SIG-M5 (cell line): ENCODE data around the gene MYO1D.

Experiments used
- DNase-seq: peaks from one replicate; lab custom pipeline; 2025; lab: John Stamatoyannopoulos, UW

The MYO1D gene

DNA sequence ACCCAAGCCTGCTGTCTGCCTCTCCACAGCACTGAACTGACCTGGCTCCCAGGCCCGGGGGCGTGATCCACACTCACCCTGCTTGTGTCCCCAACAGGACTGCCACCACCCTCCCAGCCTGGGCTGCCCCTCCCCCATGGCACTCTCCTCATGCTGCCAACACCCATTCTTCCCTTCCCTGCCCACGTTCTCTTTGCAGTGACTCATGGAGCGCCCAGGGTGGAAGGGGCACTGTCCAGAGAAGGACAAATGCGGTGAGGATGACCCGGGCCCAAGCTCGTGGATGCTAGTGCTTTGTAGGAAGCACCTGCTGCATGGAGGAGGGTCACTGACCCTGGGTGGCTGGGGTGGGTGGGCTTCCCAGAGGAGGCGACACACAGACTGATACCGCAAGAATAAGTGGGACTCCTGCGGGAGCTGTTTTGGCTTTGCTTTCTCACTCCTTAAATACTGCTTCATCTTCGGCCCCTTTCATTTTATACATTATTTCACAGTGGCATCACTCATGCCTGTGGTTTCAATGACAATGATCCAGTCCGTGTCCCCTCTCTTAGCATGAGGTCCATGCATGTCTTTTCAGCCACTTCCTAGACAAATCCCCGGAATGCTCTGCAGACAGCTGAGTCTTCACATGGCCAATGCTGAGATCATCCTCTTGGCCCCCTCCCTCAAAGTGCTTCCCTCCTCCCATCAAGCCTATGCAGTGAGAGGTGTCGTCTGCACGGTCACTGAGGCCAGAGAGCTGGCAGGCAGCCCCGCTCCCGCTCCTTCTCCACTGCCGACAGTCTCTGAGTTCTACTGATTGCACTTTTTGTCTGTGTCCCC, 372.5 kb downstream of the MYO1D start:
- DNase-seq: no peak

DNA sequence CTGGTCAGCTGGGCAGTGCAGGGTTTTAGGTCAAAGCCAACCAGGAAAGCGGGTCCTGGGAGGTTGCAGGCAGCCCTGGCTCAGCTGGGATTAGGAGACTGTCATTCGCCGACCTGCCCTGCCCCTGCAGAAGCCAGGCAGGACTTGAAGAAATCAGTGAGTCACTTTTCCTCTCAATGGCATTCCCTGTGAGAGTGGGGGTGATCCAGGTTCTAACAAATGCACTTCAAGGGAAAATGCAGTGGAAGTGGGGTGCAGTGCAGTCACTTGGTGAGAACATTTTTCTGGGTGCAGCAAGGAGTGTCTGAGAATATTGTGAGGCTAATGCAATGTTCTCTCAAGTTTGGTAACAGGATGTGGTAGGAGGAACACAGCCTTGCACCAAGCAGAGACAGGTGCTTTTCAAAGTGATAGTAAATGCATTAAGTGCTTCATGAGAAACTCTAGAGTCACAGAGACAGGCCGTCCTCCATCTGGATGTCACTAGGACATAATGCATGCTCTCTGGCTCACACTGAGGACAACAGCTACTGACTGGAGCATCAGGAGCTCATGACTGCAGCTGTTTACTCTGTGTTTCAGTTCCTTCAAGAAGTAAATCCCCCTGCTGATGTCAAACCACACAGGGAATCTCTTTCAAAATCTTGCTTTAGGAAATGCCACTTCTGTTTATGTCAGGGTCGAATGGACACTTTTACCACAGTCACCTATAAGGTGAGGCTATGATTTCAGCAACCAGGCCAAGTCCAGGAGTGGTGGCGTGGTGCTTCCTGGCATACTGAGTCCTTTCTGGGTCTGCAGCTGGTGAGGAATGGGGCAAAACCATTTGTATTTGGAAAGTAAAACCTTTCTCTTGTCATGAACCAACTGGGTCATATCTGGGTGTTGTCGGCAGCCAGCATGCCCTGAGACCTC, 373.4 kb downstream of the MYO1D start:
- DNase-seq: peak; percentile 30

DNA sequence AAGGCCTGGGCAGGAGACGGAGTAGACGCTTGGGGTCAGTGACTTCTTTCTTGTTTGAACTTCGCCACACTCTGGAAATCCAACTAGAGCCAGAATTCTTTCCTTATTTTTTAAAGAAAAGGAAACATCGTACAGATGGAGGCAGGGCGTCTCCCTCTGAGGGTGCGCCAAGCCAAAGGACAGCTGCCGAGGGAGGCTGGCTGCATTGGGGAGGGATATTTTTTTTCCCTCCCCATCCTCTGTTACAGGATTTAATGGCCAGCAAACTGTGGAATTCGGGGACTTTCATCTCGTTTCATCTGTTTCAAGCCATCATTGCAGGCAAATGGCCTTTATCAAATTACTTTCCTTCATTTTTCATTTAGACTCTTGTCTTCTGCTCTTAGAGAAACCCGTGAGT, 374.2 kb downstream of the MYO1D start:
- DNase-seq: no peak

DNA sequence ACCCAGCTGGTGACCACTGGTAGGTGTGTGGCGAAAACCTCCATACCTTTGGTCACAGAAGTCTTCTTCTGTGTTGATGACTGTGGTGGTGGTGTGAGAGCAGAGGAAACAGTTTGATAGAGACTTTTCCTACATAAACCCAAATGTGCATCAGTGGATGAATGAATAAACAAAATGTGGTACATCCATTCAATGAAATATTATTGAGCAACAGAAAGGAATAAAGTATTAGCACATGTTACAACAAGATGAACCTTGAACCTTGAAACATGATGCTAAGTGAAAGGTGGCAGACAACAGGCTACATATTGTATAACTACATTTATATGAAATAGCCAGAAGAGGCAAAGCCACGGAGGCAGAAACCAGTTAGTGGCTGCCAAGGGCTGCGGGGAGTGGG, 374.9 kb downstream of the MYO1D start:
- no peak for DNase-seq

DNA sequence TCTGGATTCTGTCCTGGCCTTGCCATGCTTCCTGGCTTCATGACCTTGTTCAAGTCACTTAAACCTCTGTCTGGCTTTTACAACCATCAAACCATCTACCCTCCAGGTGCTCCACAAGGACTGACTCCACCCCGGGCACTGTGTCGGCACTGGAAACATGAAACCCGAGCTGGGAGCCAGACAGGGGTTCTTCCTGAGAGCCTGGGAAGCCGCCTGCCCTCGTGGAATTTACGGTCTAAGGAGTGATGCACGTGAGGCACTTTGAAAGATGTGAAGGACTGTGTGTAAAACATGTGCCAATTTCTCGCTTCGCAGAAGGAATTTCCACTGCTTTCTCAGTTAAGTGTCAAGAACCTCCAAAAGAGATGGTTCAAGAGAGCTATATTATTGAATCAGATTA, 378.5 kb downstream of the MYO1D start:
- no peak for DNase-seq

DNA sequence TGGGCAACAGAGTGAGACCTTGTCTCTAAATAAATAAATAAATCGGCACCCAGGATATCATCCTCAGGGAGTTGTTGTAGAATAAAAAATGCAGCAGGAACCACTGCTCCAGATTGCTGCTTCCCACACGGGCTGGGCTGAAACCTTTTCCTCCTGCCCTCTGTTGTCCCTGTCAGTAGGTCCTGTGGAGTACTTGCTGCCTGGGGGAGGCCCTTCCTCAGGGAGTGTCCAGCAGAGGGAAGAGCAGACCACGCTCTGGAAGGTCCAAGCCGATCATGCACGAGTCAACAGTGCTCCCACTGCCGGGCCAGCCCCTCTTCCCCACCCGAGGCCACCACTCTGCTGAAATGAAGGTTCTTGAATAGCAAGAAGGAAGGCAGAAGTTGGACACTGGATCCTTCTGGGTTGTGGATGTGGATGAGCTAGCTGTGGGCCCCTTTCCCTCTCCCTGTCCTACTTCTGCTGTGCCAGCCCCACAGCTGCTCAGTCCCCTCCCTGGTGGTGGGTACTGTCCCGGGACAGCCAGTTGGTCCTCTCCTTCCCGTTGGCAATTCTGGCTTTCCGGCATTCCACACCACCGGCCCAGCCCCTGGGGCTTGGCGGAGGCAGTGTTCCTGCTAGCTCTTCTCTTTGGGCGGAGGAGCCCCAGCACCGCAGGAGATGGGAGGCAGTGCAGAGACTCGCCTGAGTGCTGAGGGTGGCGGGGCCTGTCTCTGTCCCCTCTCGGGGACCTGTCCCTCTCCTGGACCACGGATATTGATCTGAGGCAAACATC, 379.3 kb downstream of the MYO1D start:
- DNase-seq: no peak

DNA sequence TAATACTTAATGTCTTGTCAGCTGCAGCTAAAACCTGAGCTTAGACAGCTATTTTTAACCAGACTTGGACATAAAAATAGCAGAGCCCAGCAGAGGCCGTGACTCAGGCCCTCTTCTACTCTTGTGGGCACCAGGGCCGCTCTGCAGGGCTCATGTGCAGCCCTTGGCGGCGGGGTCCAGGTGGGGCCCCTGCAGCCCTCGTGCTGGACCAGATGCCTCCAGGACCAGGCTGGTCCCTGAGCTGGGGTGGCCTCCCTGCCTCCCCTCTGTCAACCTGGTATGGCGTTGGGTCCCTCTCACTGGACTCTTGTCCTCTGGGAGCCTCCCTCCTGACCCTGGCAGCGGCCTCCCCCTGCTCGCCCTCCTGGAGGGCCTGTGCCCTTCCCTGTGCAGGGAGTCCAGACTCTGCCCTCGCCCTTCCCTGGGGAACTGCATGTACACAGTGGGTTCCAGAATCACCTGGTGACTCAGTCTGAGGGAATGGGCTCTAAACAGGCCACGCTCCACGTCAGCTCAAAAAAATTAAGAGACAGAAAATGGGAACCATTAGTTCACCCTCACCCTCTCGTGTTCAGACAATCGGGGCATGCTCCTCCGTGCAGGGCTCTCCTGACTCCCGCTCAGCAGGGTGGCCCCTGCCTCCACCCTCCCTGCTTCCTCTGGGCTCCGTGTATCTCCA, 380.4 kb downstream of the MYO1D start:
- DNase-seq: no peak

DNA sequence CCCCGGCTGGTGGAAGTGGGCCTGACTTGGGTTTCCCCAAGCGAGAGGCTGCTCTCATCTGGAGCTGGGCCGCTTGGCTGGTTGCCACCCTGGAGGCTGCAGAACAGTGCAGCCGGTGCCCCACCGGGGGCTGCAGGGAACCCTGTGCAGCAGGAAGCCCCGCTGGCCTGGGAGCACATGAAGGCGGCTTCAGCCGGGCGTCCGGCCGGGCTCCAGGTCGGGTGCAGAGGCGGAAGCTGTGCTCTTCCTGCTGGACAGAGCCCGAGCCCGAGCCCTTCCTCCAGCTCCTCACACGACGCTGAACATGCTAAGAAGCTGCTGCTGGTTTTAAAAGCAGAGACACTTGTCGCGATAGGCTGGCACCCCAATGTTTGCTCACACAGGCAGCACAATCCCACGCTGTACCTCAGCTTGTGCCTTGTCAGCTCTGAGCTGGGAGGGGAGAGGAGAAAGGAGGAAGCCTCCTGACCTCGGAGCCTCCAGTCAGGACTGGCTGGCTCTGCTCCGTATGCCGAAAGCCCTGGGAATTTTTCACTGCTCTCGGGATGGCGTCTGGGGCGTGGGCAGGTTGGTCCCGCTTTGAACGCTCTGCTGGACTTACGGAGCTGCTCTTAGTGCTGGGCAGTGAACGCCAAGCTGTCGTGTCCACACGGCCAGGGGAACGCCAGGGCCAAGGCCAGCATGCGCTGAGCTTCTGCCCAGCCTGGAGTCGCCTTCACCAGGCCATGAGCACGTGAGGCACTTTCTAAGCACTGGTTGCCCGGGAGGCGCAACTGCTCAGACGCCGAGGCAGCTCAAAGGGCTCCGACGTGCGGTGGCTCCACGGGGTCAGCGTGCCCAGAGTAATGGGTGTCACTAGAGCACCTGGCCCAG, 381.3 kb downstream of the MYO1D start:
- no peak for DNase-seq

DNA sequence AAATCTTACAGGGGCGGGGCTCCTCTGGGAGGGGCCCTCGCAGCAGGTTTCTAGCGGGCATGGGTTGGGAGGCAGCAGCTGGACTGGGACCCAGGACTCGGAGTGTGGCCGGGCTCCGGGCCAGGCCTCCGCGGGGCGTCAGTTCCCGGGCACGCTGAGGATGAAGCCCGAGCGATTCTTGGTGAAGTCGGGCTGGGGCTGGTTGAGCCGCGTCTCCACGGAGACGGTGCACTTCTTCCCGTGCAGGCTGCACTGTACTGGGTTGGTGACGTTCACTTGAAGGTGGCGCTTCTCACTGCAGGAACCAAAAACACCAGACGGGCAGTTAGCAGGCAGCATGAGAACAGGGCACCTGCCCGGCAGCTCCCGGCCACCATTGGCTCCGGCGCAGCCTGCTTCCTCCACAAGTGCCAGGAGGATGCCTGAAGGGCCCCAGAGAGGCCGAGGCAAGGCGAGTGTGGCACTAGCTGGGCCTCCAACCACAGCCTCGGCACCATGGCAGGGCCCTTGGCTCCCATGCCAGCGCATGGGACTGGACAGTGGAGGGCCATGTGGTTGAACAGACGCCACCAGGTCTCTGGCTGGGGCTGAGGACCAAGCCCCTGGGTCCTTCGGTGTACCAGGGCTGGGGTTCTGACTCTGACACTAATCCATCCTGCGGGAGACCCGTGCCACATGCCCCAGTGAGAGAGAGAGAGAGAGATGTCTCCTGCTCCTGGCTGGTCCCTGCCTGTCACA, 382.1 kb downstream of the MYO1D start:
- no peak for DNase-seq

DNA sequence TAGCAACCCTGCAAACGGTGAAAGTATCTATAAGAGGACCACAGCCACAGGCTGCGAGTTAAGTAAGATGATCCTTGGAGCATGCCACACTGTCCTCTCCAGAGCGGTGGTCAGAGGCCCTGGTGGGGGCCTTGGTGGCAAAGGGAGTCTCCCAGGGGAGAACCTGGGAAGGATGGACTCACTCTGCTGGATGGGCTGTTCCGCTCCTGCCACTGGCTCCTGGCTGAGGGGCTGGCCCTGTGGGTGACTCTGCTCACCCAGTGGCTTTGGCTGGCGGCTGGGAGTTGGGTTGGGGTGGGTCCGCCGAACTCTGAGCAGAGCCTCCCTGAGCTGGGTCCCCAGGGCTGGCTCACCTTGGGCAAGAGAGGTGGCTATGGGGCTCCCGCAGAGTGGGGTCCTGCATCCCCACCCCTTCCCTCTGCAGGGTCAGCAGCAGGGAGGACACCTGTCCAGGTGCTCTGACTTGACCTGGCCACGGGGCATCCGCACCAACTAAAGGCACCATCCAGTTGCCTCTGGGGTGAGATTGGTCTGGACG, 382.9 kb downstream of the MYO1D start:
- DNase-seq: no peak

DNA sequence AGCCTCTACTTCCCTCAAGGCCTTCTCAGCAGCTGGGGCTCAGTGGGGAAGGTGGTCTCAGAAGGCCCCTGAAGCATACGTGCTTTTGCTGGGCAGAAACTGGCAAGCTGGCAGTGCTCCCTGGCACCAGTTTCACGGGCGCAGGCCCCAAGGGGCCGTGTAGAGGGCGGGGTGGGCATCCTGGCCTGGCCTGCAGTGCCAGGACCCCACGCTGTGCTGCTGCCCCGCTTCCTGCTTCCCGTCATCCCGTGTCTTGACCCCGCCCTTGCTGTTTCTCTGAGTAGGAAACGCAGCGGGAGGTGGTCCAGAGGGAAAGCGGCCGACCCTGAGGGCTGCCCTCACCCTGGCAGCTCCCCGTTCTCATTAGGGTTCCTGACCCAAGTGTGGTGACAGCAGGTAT, 383.4 kb downstream of the MYO1D start:
- DNase-seq: no peak

DNA sequence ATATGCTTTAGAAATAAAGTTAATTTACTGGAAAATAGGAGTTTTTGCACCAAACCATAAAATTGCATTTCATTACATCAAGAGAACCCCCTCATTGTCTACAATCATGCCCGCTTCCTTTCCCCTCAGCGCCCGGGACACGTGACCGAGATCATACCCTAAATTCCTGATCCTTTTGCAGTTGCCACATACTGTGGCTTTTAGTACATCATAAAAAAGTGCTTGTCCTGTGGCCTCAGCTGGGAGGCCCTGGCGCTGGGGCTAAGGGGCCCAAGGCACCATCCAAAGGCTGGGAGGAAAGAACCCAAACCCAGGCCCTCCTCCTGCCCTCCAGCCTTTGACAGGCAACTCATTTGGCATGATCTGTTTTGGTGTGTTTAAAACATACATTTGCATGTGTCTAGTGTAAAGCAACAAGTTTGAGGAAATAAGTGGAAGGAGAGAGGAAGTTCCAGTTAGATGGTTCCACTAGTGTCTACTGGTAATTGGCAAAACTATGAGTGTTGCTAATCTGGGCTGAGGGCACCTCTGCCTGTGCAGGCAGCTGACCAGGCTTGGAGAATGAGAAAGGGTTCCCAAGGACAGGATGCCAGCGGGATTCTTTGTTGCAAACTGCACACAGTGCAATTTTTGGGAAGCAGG, 384.2 kb downstream of the MYO1D start:
- peak; percentile 44 for DNase-seq

DNA sequence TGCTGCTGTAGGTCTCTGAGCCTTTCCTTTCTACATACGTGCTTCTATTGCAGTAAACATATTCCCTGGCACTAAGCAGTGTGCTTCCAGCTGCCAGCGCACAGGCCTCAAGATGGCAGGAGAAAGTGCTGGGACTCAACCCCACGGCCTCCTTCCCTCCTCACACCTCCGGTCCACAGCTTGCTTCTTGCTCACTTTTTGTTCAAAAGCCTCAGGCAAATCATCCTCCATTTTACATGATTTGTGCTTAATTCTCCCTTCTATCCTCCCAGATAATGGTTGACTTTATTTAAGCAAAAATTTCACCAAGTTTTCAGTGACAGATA, 384.7 kb downstream of the MYO1D start:
- DNase-seq: no peak

DNA sequence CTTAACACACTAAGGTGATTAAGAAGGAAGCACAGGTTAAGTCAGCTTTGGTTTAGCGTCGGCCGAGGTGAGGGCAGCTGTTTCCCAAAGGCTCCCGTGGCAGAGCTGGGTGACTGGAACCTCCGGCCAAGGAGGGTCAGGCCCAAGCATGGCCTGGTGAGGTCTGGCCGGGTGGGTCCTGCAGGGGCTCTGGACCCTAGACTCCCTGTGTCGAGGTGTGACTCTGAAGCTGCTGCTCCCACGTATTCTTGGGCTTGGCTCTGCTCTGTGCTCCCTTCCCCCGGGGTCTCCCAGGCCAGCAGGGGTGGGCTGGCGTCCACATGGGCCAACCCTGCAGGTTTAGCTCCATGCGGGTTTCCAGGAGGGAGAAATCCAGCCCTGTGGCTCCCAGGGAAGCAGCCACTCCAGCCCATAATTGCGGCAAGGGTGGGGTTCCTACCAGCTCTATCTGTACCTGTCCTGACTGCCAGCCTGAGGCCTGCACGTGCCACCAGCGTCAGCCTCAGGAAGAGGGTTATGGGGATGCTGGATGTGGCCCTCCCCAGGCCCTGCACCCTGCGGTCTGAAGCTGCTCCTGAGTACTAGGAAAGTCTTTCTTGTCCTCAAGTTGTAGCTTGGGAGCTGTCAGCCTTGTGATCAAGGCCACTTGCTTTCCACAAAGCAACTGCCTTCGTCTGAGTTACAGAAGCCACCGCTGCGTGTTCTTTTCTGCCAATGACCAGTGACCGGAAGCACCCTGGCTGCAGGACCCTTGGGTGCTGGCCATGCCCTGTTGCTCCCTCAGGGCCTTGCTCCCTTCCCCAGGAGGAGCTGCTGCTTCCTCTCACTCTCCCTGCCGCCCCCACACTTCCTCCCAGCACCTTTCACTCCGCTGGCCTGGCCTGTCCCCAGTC, 385.3 kb downstream of the MYO1D start:
- DNase-seq: no peak

DNA sequence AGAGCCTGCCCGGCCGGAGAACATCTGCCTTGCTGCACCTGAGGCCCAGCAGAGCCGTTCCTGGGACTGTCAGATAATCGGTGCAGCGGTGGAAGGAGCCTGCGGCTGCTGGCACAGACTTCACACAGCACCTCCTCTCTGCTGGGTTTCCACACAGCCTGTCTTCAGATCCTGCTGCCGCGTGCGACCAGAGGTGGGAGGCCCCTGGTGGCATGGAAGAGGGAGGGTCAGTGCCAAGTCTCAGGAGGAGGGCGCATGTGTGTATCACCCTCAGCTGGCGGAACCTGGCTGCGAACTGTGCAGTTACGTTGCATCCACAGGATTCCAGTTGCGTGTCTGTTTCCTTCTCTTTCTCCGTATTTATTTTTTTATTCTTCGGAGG, 386.8 kb downstream of the MYO1D start:
- DNase-seq: no peak

DNA sequence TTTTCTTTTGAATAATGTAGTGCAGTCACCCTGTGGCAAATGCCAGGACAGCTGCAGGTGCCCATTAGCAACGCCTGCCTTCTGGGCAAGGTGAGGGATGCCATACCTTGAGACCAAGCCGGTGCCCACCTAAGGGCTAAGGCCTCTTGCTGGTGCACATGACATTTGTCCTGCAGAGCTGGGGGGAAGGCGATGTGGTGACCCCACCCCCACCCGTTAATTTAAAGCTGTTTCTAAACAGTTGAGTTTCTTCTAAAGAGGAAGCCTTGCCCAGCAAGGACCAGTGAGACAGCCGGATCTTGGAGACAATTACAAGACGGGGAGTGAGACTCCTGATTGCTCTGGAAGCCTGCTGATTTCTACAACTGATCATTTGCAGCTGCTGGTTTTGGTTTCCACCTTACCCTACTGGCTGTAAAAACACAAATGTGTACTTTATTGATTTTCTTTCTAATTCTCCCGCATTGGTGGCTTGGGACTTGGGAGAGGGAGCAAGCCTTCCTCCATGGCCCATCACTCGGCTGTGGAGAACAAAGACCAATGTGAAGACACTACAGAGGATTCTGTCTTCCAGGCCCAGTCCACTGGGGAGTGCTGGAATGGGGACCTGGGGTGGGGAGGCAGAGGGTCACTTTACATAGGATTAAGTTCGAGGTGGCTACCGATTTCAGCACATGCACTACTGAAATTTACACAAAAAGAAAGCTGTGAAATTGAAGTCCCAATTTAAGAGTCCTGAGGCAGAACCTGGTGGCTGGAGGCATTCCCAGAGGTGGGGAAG, 387.4 kb downstream of the MYO1D start:
- no peak for DNase-seq

DNA sequence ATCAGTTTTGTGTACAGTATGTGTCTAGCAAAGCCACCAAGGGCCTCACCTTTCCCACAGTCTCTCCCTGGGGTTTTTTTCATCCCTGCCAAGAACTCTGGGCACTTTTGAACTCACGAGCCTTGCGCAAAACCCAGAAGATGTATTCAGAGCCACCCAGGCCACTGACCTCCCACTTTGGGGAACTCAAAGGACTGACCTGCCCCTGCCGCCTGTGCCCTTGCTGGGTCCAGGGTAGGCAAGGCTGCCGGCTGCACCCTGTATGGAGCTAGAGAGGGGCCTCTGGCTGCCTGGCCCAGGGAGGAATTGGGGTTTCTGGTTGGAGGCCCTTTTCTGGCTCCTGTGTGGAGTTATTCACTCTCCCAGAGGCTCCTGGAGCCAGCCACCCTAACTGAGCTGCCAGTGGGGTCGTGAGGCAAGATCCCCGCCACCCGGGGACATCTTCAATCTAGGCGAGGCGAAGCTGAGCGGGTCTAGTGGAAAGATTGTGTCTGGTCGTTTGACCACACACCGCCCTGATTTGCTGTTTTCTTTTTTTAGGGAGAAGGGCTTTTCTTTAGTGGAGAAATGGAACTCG, 388.2 kb downstream of the MYO1D start:
- DNase-seq: no peak
